GM12864 (cell line): ENCODE results near the gene NFYC.
"Not testable (repeated sequence)": the region's sequence is repeated elsewhere in the genome, so short reads cannot be mapped to it uniquely, and the experiment has no call there.

ENCODE experiments used
- DNase-seq: peaks from one replicate; pipeline ENCODE4 v3.0.0-alpha.2; 2011; ENCODE audit warnings: low read depth
- H3K4me3 ChIP-seq: 2 replicates; pipeline ENCODE4 v1.5.1; 2011; ENCODE audit warnings: mild to moderate bottlenecking, low read depth, low read length, control low read depth
- CTCF ChIP-seq: IDR thresholded peaks from 2 replicates; pipeline ENCODE4 v1.5.1; 2011; ENCODE audit warnings: low read depth, mild to moderate bottlenecking, moderate library complexity, low read length, control low read depth, inconsistent platforms; ENCODE audit errors: missing control alignments

The NFYC gene

DNA sequence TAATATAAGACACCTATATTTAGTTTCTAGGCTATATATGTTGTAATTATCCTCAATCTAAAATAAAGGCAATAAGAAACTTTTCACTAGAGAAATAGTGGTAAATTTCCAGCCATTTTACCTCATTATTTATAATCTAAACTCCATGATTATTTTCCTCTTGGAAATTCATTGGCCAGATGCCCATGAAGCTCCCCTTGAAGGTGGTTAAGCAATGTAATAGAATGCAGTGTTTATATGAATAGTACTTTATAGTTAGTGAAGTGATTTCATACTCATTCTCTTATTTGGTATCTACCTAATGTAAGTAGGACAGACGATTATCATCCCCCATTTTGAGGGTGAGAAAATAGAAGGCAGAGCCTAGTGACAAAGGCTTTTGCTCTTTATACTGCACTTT lies 26.5 kb downstream of the NFYC start:
- DNase-seq, result no peak
- TF ChIP-seq CTCF, result no peak
- H3K4me3 ChIP-seq, result no peak overlapping the region

- H3K4me3 ChIP-seq, result no peak overlapping the region
- DNase-seq, result no peak
- TF ChIP-seq CTCF, result no peak
Observed at GRCh38 chr1:40720493-40720892, 29.0 kb downstream of the NFYC start.

GRCh38 chr1:40722622-40723021 lies 31.1 kb downstream of the NFYC start:
- TF ChIP-seq CTCF, result no peak
- DNase-seq, result no peak
- no peak overlapping the region for H3K4me3 ChIP-seq

DNA sequence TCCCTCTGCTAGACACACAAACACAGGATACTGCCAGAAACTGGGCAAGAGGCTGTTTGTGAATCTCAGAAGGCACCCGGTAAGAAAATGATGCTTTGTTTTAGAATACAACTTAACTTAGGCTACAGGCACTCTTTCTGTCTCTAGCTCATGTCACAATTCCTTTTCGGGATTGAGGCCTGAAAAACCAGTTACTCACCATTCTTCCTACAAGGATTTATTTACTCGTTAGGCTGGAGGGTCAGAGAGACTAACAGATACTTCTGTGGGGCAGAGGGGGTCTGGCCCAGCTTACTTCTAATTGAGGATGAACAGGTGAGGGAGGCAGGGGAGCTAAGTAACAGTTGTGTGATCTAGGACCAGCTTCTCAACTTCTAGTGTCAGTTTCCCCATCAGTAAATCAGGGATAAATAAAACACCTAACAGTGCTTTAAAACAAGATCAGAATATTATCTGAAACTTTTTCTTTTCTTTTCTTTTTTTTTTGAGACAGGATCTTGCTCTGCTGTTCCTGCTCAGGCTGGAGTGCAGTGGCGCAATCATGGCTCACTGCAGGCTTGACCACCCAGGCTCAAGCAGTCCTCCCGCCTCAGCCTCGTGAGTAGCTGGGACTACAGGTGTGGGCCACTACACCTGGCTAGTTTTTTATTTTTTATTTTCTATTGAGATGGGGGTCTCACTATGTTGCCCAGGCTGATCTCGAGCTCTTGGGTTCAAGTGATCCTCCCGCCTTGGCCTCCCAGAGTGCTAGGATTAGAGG lies 31.9 kb downstream of the NFYC start:
- H3K4me3 ChIP-seq, result no peak overlapping the region
- no peak for DNase-seq
- TF ChIP-seq CTCF, result no peak

- DNase-seq, H3K4me3 ChIP-seq: not testable (repeated sequence)
Observed at GRCh38 chr1:40727662-40728061, 36.2 kb downstream of the NFYC start.

- not testable (repeated sequence) for H3K4me3 ChIP-seq, DNase-seq
Observed at GRCh38 chr1:40729316-40729862, 37.9 kb downstream of the NFYC start.

- no peak overlapping the region for H3K4me3 ChIP-seq
- TF ChIP-seq CTCF, result no peak
Observed at GRCh38 chr1:40732756-40733301, 41.3 kb downstream of the NFYC start.

More at GRCh38 chr1:40732756-40733301, 41.3 kb downstream of the NFYC start:
- DNase-seq, result no peak
